NCI-H1105 treated with DMSO at 0.1 percent for 48 hours (cell line): ENCODE data around the gene NAV2.
"Not testable (repeated sequence)": the region's sequence is repeated elsewhere in the genome, so short reads cannot be mapped to it uniquely, and the experiment has no call there.

Experiments used
- DNase-seq: peaks from one replicate; lab custom pipeline; 2025; lab: John Stamatoyannopoulos, UW

Gene NAV2

DNA sequence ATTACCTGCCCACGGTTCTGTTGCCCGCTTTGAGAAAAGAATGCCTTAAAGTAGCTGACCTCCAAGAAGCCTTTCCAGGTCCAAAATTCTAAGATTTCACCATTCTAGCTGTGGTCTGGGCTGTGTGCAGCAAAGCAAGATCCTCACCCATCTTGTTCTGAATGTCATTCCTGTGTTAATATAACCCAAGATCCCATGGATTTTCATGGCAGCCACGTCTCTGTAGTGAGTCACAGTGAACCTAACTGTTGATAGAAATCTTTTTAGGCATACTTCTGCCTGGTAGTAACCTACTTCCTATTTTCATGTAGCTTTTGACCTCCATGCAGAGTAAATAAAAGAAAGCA is 210.0 kb downstream of the NAV2 start:
- no peak for DNase-seq

DNA sequence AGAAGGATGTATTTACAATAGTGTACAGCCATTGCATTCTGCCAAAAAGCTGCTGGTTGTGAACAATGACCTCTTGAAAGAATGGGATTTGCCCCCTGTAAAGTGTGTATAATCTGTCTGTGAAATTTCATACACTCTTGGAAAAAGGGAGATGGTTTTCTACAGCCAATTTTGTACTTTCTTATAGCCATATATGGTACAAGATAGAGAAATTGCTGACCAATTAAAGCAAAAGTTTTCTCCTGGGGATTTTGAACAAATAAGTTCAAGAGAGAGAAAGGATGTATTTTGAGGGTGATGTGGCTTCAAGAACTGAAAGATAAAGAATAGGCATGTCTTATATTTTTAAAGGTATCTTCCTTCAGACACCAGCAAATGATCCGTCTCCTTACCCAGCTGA is 211.0 kb downstream of the NAV2 start:
- no peak for DNase-seq

DNA sequence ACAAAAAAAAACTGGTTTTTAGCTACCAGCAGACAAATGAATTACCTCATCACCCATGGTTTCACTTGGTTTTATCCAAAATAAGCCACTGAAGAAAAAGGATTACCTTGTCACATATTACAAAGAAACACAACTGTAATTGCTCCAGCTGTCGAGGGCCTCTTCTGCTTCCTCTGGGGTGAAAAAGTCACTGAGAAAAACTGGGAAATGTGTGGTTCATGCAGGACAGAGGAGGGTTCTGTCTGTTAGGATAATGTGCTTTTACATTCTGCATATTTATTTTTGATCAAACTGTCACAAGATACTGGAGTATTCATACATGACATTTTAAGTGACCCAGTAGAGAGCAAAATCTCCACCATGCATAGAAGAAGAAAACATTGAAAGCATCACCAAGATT is 211.7 kb downstream of the NAV2 start:
- no peak for DNase-seq

DNA sequence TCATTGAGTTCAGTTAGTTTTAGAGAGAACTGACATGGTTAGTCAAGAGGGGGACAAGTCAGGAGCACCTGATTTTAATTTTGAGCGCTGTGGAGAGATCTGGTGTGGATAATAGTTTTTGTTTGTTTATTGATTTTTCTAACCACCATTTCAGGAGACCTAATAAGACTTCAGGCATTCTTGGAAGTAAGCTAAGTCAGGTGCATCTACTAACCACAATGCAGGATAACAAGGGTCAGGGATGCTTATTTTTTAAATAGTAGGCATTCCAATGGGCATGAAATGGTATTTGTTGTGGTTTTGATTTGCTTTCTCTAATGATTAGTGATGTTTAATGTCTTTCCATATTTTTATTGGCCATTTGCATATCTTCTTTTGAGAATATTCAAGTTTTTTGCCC is 212.1 kb downstream of the NAV2 start:
- no peak for DNase-seq

GRCh38 chr11:19927403-19927802 is 214.8 kb downstream of the NAV2 start:
- not testable (repeated sequence) for DNase-seq

GRCh38 chr11:19929147-19929546 is 216.5 kb downstream of the NAV2 start:
- DNase-seq: no peak

GRCh38 chr11:19929655-19930054 is 217.0 kb downstream of the NAV2 start:
- DNase-seq: no peak

DNA sequence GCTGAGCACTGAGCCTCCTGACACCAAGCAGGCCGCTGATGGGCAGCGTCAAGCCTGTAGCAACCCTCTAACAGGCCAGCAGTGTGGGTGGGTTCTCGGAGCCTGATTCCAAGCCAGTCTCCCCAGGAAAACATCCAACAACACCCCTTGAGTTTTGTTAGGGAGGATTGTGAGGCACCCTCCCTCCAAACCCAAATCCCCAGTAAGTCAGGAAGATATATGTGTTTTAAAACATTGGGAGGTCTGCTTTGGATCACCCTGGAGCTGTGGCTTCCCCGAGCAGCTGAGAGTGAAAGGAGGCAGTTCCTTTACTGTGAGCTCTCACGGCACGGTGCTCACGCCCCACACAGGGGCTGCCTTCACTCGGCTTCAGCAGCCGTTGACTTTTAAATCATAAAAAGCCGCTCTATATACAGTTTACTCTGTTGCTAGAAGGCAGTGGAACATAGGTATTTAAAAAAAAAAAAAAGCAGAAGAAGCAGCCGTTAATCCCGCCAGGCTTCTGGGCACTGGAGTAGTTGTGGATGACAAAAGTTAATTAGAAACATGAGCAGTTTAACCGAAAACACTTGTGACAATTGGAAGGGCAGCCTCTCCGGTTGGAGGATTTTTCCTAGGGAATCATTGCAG is 218.6 kb downstream of the NAV2 start:
- DNase-seq: peak; percentile 11

- DNase-seq: no peak
These were observed 219.2 kb downstream of the NAV2 start for GRCh38 chr11:19931771-19932369.

DNA sequence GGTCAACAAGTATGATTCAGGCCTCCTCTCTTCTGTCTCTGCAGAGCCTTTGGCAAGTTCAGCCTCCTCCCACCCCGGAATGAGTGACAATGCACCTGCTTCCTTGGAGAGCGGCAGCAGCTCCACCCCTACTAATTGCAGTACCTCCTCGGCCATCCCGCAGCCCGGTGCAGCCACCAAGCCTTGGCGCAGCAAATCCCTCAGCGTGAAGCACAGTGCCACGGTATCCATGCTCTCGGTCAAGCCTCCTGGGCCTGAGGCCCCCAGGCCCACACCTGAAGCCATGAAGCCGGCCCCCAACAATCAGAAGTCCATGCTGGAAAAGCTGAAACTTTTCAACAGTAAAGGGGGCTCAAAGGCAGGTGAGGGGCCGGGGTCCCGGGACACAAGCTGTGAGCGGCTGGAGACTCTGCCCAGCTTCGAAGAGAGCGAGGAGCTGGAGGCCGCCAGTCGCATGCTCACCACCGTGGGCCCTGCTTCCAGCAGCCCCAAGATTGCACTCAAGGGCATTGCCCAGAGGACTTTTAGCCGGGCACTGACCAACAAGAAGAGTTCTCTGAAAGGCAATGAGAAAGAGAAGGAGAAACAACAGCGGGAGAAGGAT is 220.6 kb downstream of the NAV2 start:
- no peak for DNase-seq

- DNase-seq: no peak
These were observed 221.3 kb downstream of the NAV2 start for GRCh38 chr11:19933801-19934488.

GRCh38 chr11:19934828-19935259 is 222.2 kb downstream of the NAV2 start:
- no peak for DNase-seq

DNA sequence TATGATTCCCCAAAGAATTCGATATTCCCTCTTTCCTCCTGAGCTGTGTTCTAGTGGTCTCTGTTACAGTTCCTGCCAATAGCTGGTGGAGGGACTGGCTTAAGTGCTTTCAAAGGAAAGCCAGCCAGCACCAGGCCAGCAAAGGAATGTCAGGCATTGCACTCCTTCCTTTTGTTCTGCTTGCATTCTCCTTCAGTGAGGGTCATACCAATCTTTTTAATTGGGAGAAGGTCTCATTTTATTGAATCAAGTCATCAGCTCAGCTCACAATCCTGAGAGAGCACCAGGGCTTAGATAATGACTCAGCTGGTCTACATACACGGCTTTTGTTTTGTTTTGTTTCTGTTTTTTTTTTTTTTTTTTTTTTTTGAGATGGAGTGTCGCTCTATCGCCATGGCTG is 222.9 kb downstream of the NAV2 start:
- no peak for DNase-seq

DNA sequence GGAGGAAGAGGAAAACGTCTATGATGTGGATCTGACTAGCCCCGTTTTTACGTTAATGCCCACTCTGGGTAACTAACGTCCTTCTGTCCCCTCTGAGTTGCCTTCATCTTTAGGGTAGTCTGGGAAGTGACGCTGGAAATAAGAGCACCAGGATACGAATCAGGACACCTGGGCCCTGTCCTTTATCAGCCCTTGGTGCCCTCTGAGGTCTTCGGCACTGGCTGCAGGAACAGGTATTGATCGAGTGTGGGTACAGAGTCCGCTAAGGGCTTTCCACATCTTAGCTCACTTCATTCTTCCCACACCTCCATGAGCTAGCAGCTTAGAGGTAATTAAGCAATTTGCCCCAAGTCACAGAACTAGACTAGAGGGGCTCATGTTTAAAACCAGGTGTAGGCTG is 223.8 kb downstream of the NAV2 start:
- no peak for DNase-seq

- DNase-seq: peak; percentile 21
These were observed 225.7 kb downstream of the NAV2 start for GRCh38 chr11:19938169-19938856.

GRCh38 chr11:19938866-19939265 is 226.2 kb downstream of the NAV2 start:
- peak; percentile 64 for DNase-seq

GRCh38 chr11:19939415-19939929 is 226.8 kb downstream of the NAV2 start:
- DNase-seq: no peak

- no peak for DNase-seq
These were observed 228.2 kb downstream of the NAV2 start for GRCh38 chr11:19940831-19941230.

DNA sequence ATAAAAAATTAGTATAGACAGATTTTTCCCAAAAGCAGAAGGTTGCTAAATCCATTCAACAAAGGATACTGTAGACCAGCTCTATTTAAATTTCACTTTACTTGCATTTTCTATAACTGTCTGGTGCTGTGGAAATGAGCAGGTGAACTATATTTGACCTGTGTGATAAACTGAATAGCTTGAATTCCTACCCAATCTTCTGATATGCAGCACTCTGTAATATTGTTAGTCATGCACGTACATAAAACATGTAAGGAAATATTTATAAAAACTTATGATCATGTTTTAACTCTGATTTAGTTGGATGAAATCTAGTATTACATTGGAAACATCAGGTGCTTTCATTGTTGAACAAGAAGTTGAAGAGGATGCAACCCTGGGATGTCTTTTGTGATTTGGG is 234.0 kb downstream of the NAV2 start:
- DNase-seq: no peak

DNA sequence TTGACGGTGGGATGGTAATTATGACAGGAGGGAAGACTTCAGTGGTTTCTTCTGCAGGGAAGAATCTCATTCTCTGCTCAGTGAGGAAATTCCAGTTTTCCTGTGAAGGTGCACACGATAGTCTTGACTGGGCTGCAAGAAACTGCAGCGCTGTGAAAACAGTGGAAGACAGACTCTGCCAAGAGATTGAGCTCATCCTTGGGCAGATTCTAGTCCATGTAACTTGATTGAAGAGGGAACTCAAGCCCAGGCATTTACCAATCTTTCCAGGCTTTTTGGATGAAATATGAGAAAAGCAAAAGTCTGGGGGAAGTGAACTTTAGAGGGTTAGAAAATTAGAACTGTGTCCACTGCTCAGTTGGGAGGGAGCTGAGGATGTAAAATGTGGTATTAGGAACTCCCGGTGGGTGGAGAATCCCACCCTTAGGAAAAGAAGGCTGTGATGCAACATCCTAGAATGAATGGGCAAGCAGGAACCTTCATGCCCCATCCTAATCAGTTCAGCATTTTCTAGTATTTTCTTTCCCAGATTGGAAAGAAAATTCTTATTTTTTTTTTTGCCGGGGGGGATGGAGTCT is 235.0 kb downstream of the NAV2 start:
- no peak for DNase-seq

DNA sequence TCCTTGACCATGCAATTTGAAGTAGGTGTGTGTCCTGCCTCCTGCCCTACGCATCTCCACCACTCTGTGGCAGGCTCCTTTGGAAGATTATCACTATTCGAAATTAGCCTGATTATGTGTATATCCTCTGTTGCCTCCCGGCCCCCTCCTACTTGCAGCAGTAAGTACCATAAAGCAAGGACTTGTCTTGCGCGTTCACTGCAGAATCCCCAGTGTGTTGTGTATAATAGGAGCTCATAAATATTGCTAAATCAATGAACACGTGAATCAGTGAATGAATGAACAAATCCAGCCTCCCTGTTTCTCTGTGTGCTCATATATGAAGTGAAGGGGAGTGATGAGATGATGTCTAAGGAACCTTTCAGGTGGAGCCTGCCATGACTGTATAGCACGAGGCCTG is 237.0 kb downstream of the NAV2 start:
- no peak for DNase-seq

DNA sequence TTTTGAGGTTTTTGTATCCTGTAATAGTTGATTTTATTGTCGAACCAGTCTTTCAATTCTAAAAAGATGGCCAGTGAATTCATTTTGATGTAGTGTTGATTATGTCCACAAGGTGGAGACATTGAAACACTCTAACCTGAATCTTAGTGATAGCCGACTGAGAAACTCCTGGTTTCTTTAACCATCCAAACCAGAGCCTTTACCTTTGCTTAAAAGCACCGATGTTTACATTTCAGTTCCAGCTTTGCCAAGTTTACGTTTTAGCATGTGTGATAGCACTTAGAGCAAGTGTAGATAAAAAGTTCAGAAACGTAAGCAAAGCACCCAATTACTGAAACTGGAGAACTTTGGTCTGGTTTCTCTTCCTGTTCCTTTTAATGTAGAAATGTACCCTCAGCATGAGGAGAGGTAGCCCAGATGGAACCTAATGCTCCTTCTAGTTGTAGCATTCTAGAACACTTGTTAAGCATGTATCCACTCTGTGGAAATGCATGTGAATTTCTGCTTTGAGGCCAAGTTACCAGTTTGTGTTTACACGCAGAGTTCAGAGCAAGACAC is 239.0 kb downstream of the NAV2 start:
- DNase-seq: peak; percentile 55
